Thoracic aorta (tissue), 2 donors: ENCODE measurements around the gene PSMG3. TPM values are rescaled to one million over a fixed set of nuclear protein-coding genes. Genes with fewer than 3 reads are reported as not detected.

ENCODE experiments used
- ATAC-seq: fragments of 150-250 bp; one replicate; pipeline ENCODE4 v1.8.0; 2017; ENCODE audit warnings: low read depth; ENCODE audit not compliant: insufficient number of reproducible peaks, low FRiP score
- DNase-seq: peaks from one replicate; pipeline ENCODE4 v3.0.0-alpha.2; 2020; ENCODE audit warnings: low spot score
- H3K27ac ChIP-seq, 2 donors: fragments of 200-600 bp; sonication (generic); 1 replicate in 1 of 2; 2 replicates in 1 of 2; pipeline ENCODE4 v1.5.1; 2016; ENCODE audit warnings: mild to moderate bottlenecking in 2 of 2, moderate library complexity in 2 of 2
- H3K27me3 ChIP-seq: fragments of 200-600 bp; sonication (generic); replicated peaks from 2 replicates; pipeline ENCODE4 v1.6.0; 2016; ENCODE audit warnings: mild to moderate bottlenecking; ENCODE audit not compliant: insufficient read depth
- H3K36me3 ChIP-seq: fragments of 200-600 bp; sonication (generic); one replicate; pipeline ENCODE4 v1.5.1; 2016
- H3K4me1 ChIP-seq, 2 donors: fragments of 200-600 bp; sonication (generic); 1 replicate in 1 of 2; 2 replicates in 1 of 2; pipeline versions ENCODE4 v1.5.1 to v1.6.0; 2016; ENCODE audit warnings: low read depth in 2 of 2, mild to moderate bottlenecking in 1 of 2; ENCODE audit not compliant: control insufficient read depth in 1 of 2
- H3K4me3 ChIP-seq: fragments of 200-600 bp; sonication (generic); 2 replicates; pipeline ENCODE4 v1.5.1; 2016; ENCODE audit warnings: mild to moderate bottlenecking
- H3K9me3 ChIP-seq: fragments of 200-600 bp; sonication (generic); 2 replicates; pipeline ENCODE4 v1.5.1; 2016
- CTCF ChIP-seq: fragments of 200-600 bp; sonication (generic); IDR thresholded peaks from one replicate; pipeline ENCODE4 v1.5.1; 2019; ENCODE audit warnings: antibody characterized with exemption
- total RNA-seq, 2 donors: library from RNA; depleted of rRNA; stranded (reverse); fragments of >200 nt; gene quantifications; one replicate each; pipeline versions ENCODE4 v1.1.0 to v1.2.3, GENCODE V29; 2016

The PSMG3 gene
- total RNA-seq, 2 donors from 2014 or later, result 30.9 to 40.4 TPM

GRCh38 chr7:1607001-1607400 lies 37.2 kb upstream of the PSMG3 start:
- no peaks in the 10 kb centered on the region for H3K36me3 ChIP-seq
- ATAC-seq (no peak), DNase-seq (no peak)
- no peaks in the 10 kb centered on the region for H3K27me3 ChIP-seq
- no peaks in the 10 kb centered on the region for H3K9me3 ChIP-seq
- no peak overlapping the region for H3K27ac ChIP-seq
- no peak overlapping the region for H3K4me3 ChIP-seq
- TF ChIP-seq CTCF, result no peak
- no peaks in the 10 kb centered on the region for H3K4me1 ChIP-seq

- Histone ChIP-seq H3K4me1 (no peaks in the 10 kb centered on the region), H3K36me3 (no peaks in the 10 kb centered on the region), H3K27ac (no peak overlapping the region), H3K4me3 (no peak overlapping the region), H3K9me3 (no peaks in the 10 kb centered on the region), H3K27me3 (no peaks in the 10 kb centered on the region)
- DNase-seq (no peak), ATAC-seq (no peak)
- no peak for TF ChIP-seq CTCF
Observed at GRCh38 chr7:1604383-1604782, 34.6 kb upstream of the PSMG3 start.

GRCh38 chr7:1603346-1604225 lies 33.8 kb upstream of the PSMG3 start:
- no peak overlapping the region for H3K27ac ChIP-seq
- no peak for TF ChIP-seq CTCF
- H3K4me1 ChIP-seq, result no peaks in the 10 kb centered on the region
- no peak for DNase-seq
- H3K9me3 ChIP-seq, result no peaks in the 10 kb centered on the region
- no peaks in the 10 kb centered on the region for H3K27me3 ChIP-seq
- no peaks in the 10 kb centered on the region for H3K36me3 ChIP-seq
- no peak overlapping the region for H3K4me3 ChIP-seq
- ATAC-seq, result no peak

- H3K27me3 ChIP-seq, result no peaks in the 10 kb centered on the region
- no peak overlapping the region for H3K27ac ChIP-seq
- no peak for DNase-seq
- TF ChIP-seq CTCF, result no peak
- H3K4me3 ChIP-seq, result no peak overlapping the region
- no peaks in the 10 kb centered on the region for H3K36me3 ChIP-seq
- no peaks in the 10 kb centered on the region for H3K4me1 ChIP-seq
- no peak for ATAC-seq
- no peaks in the 10 kb centered on the region for H3K9me3 ChIP-seq
Observed at GRCh38 chr7:1602386-1602785, 32.6 kb upstream of the PSMG3 start.

GRCh38 chr7:1601956-1602355 lies 32.1 kb upstream of the PSMG3 start:
- no peaks in the 10 kb centered on the region for H3K36me3 ChIP-seq
- no peaks in the 10 kb centered on the region for H3K9me3 ChIP-seq
- no peak overlapping the region for H3K27ac ChIP-seq
- H3K4me3 ChIP-seq, result no peak overlapping the region
- H3K27me3 ChIP-seq, result no peaks in the 10 kb centered on the region
- no peak for TF ChIP-seq CTCF
- ATAC-seq (no peak), DNase-seq (no peak)
- no peaks in the 10 kb centered on the region for H3K4me1 ChIP-seq
